Osteoblast (primary cell): Measurements from ENCODE around the gene CREBRF. TPM values are rescaled to one million over a fixed set of nuclear protein-coding genes. Genes with fewer than 3 reads are reported as not detected.

Source experiments
- DNase-seq: peaks from one replicate; pipeline ENCODE4 v3.0.0; 2011; ENCODE audit warnings: low spot score, mixed read lengths; ENCODE audit not compliant: insufficient read length; ENCODE audit errors: missing footprints
- H2AFZ ChIP-seq: 2 replicates; pipeline ENCODE4 v1.6.0; 2011; ENCODE audit warnings: mild to moderate bottlenecking, low read length
- H3K27ac ChIP-seq: 2 replicates; pipeline ENCODE4 v1.5.1; 2011; ENCODE audit warnings: mild to moderate bottlenecking, low read depth, low read length, moderate library complexity
- H3K27me3 ChIP-seq: 2 replicates; pipeline ENCODE4 v1.6.0; 2012; ENCODE audit warnings: mild to moderate bottlenecking, control low read depth, inconsistent platforms, low read length, moderate library complexity; ENCODE audit not compliant: insufficient read depth
- H3K36me3 ChIP-seq: 2 replicates; pipeline ENCODE4 v1.5.1; 2011; ENCODE audit warnings: mild to moderate bottlenecking, low read length, control low read depth, moderate library complexity; ENCODE audit not compliant: insufficient read depth
- H3K4me1 ChIP-seq: 2 replicates; pipeline ENCODE4 v1.5.1; 2011; ENCODE audit warnings: mild to moderate bottlenecking, low read length, control low read depth, moderate library complexity; ENCODE audit not compliant: insufficient read depth
- H3K4me2 ChIP-seq: 2 replicates; pipeline ENCODE4 v1.6.0; 2011; ENCODE audit warnings: mild to moderate bottlenecking, low read length; ENCODE audit not compliant: insufficient read depth
- H3K4me3 ChIP-seq: fragments of 200-600 bp; sonication (generic); 3 replicates; pipeline ENCODE4 v1.5.1; 2012; ENCODE audit warnings: mild to moderate bottlenecking, low read length, inconsistent platforms; ENCODE audit not compliant: insufficient read depth
- H3K79me2 ChIP-seq: 2 replicates; pipeline ENCODE4 v1.6.0; 2012; ENCODE audit warnings: mild to moderate bottlenecking, low read length, control low read depth, inconsistent platforms; ENCODE audit not compliant: insufficient read depth
- H3K9me3 ChIP-seq: 2 replicates; pipeline ENCODE4 v1.5.1; 2011; ENCODE audit warnings: low read depth, low read length, control low read depth
- H4K20me1 ChIP-seq: 2 replicates; pipeline ENCODE4 v1.6.0; 2012; ENCODE audit warnings: mild to moderate bottlenecking, low read length, control low read depth; ENCODE audit not compliant: insufficient read depth
- total RNA-seq: library from RNA; depleted of rRNA; stranded (reverse); fragments of >200 nt; gene quantifications from 2 replicates; pipeline ENCODE4 v1.2.3, GENCODE V29; 2012
- TF ChIP-seq, protein P1 (sequence below): IDR thresholded peaks from 2 replicates; pipeline ENCODE4 v1.5.1; 2011; ENCODE audit warnings: mild to moderate bottlenecking, low read depth, low read length, moderate library complexity; ENCODE audit errors: extremely low read depth

Gene CREBRF
- total RNA-seq, 1 donor = 35.8 TPM

- H3K36me3 ChIP-seq = no peaks in the 10 kb centered on the region
- no peaks in the 10 kb centered on the region for H3K27me3 ChIP-seq
- no peaks in the 10 kb centered on the region for H3K4me1 ChIP-seq
- TF ChIP-seq, protein P1, sequence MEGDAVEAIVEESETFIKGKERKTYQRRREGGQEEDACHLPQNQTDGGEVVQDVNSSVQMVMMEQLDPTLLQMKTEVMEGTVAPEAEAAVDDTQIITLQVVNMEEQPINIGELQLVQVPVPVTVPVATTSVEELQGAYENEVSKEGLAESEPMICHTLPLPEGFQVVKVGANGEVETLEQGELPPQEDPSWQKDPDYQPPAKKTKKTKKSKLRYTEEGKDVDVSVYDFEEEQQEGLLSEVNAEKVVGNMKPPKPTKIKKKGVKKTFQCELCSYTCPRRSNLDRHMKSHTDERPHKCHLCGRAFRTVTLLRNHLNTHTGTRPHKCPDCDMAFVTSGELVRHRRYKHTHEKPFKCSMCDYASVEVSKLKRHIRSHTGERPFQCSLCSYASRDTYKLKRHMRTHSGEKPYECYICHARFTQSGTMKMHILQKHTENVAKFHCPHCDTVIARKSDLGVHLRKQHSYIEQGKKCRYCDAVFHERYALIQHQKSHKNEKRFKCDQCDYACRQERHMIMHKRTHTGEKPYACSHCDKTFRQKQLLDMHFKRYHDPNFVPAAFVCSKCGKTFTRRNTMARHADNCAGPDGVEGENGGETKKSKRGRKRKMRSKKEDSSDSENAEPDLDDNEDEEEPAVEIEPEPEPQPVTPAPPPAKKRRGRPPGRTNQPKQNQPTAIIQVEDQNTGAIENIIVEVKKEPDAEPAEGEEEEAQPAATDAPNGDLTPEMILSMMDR = no peak
- H3K4me3 ChIP-seq = no peak overlapping the region
- DNase-seq = no peak
- no peak overlapping the region for H3K27ac ChIP-seq
- no peak overlapping the region for H2AFZ ChIP-seq
- H4K20me1 ChIP-seq = peaks cover 5% of the 10 kb centered on the region
- no peak overlapping the region for H3K4me2 ChIP-seq
- H3K9me3 ChIP-seq = no peaks in the 10 kb centered on the region
- H3K79me2 ChIP-seq = no peaks in the 10 kb centered on the region
These were observed 45.1 kb downstream of the CREBRF start for GRCh38 chr5:173101245-173101644.

GRCh38 chr5:173103411-173103810, 47.3 kb downstream of the CREBRF start:
- TF ChIP-seq, protein P1 = no peak
- peaks cover 5% of the 10 kb centered on the region for H4K20me1 ChIP-seq
- no peak overlapping the region for H3K27ac ChIP-seq
- H3K9me3 ChIP-seq = no peaks in the 10 kb centered on the region
- no peaks in the 10 kb centered on the region for H3K27me3 ChIP-seq
- H3K4me2 ChIP-seq = no peak overlapping the region
- H3K4me3 ChIP-seq = no peak overlapping the region
- no peak for DNase-seq
- H3K4me1 ChIP-seq = no peaks in the 10 kb centered on the region
- no peaks in the 10 kb centered on the region for H3K36me3 ChIP-seq
- no peak overlapping the region for H2AFZ ChIP-seq
- H3K79me2 ChIP-seq = no peaks in the 10 kb centered on the region

- Histone ChIP-seq H3K4me1 (no peaks in the 10 kb centered on the region), H3K4me3 (no peak overlapping the region), H2AFZ (no peak overlapping the region), H3K27me3 (no peaks in the 10 kb centered on the region), H3K27ac (no peak overlapping the region), H3K36me3 (peaks cover 11% of the 10 kb centered on the region), H4K20me1 (no peaks in the 10 kb centered on the region), H3K9me3 (no peaks in the 10 kb centered on the region), H3K79me2 (no peaks in the 10 kb centered on the region), H3K4me2 (no peak overlapping the region)
- TF ChIP-seq, protein P1 = no peak
- DNase-seq = no peak
These were observed 52.8 kb downstream of the CREBRF start for GRCh38 chr5:173108914-173109313.

DNA sequence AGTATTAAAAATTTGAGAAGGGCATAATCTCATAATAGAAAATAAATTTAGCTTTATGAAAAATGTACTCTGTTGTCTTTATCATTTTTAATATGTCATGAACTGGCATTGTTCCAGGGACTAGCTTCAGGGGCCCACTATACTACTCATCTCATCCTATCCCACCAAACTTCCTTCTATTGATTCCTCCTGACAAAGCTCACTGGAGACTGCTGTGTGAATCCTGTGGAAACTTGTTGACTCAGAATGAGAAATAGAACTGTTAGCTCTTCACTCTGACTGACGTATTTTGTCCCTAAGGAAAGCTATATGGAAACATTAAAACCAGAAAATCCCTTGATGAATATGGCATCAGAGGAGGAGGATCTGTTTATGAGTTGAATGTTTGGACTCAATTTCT, 58.4 kb downstream of the CREBRF start:
- no peaks in the 10 kb centered on the region for H3K27me3 ChIP-seq
- TF ChIP-seq, protein P1 = no peak
- H3K4me3 ChIP-seq = no peak overlapping the region
- no peak overlapping the region for H3K27ac ChIP-seq
- no peaks in the 10 kb centered on the region for H3K9me3 ChIP-seq
- H4K20me1 ChIP-seq = no peaks in the 10 kb centered on the region
- peaks cover 7% of the 10 kb centered on the region for H3K36me3 ChIP-seq
- no peak for DNase-seq
- H3K79me2 ChIP-seq = no peaks in the 10 kb centered on the region
- H3K4me2 ChIP-seq = no peak overlapping the region
- H2AFZ ChIP-seq = no peak overlapping the region
- no peaks in the 10 kb centered on the region for H3K4me1 ChIP-seq
